OCI-LY3 (cell line): ENCODE results near the gene UBE2D3.

Source experiments
- H2AFZ ChIP-seq: fragments of 200-600, 300-600 bp; shearing (Covaris generic); 2 replicates; pipeline ENCODE4 v1.6.0; 2014; ENCODE audit warnings: antibody characterized with exemption, low read depth, low read length
- H3K27ac ChIP-seq: fragments of 200-600, 300-600 bp; sonication (generic); 2 replicates; pipeline ENCODE4 v1.5.1; 2014; ENCODE audit warnings: mild to moderate bottlenecking, low read length, moderate library complexity, mixed read lengths
- H3K27me3 ChIP-seq: fragments of 200-600, 300-600 bp; sonication (generic); 2 replicates; pipeline ENCODE4 v1.6.1; 2014; ENCODE audit warnings: low read depth, low read length, mixed read lengths
- H3K36me3 ChIP-seq: fragments of 200-600, 300-600 bp; sonication (generic); replicated peaks from 2 replicates; pipeline ENCODE3; 2014; ENCODE audit warnings: low read depth, low read length, mixed read lengths
- H3K4me1 ChIP-seq: fragments of 300-600, 200-600 bp; sonication (generic); 2 replicates; pipeline ENCODE4 v1.6.1; 2014; ENCODE audit warnings: low read length, mixed read lengths
- H3K4me2 ChIP-seq: fragments of 200-600, 300-600 bp; sonication (generic); 2 replicates; pipeline ENCODE4 v1.6.1; 2014; ENCODE audit warnings: low read length, mixed read lengths
- H3K4me3 ChIP-seq: fragments of 300-600, 200-600 bp; sonication (generic); 2 replicates; pipeline ENCODE4 v1.5.1; 2014; ENCODE audit warnings: antibody characterized with exemption, mild to moderate bottlenecking, low read length, moderate library complexity
- H3K79me2 ChIP-seq: fragments of 300-600, 200-600 bp; shearing (Covaris generic); 2 replicates; pipeline ENCODE4 v1.6.1; 2014; ENCODE audit warnings: mild to moderate bottlenecking, low read length, mixed read lengths
- H3K9ac ChIP-seq: fragments of 300-600, 200-600 bp; shearing (Covaris generic); 2 replicates; pipeline ENCODE4 v1.6.0; 2014; ENCODE audit warnings: mild to moderate bottlenecking, low read length, moderate library complexity
- H3K9me3 ChIP-seq: fragments of 200-600, 300-600 bp; shearing (Covaris generic); 2 replicates; pipeline ENCODE4 v1.6.1; 2014; ENCODE audit warnings: low read length, mixed read lengths; ENCODE audit not compliant: insufficient read depth
- H4K20me1 ChIP-seq: fragments of 200-600, 300-600 bp; sonication (generic); 2 replicates; pipeline ENCODE4 v1.6.1; 2016; ENCODE audit warnings: low read length, mixed read lengths; ENCODE audit not compliant: insufficient read depth
- EZH2phosphoT487 ChIP-seq: fragments of 200-600 bp; shearing (Covaris generic); IDR thresholded peaks from 2 replicates; pipeline ENCODE4 v1.6.1; 2018; ENCODE audit warnings: antibody characterized with exemption, mixed run types, low read depth
- TF ChIP-seq, protein P1 (sequence below): fragments of 200-600, 300-600 bp; sonication (generic); IDR thresholded peaks from 2 replicates; pipeline ENCODE4 v1.5.1; 2014; ENCODE audit warnings: antibody characterized with exemption, low read length, low read depth

The UBE2D3 gene

DNA sequence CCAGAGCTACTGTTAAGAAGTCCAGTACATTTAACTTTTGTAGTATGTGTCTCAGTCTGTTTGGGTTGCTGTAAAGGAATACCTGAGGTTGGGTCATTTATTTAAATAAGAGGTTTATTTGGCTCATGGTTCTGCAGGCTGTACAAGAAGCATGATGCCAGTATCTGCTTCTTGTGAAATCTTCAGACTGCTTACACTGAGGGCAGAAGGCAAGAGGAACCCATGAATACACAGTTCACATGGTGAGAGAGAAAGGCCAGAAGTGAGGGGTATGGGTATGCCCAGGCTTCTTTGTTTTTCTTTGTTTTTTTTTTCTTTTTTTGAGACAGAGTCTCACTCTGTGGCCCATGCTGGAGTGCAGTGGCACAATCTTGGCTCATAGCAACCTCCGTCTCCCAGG, 35.4 kb upstream of the UBE2D3 start:
- peaks cover 56% of the 10 kb centered on the region for H3K36me3 ChIP-seq
- H3K4me3 ChIP-seq: no peak overlapping the region
- no peak overlapping the region for H3K4me2 ChIP-seq
- H2AFZ ChIP-seq: no peak overlapping the region
- peaks cover 45% of the 10 kb centered on the region for H3K79me2 ChIP-seq
- no peak overlapping the region for H3K9ac ChIP-seq
- H4K20me1 ChIP-seq: no peaks in the 10 kb centered on the region
- peaks cover 16% of the 10 kb centered on the region for H3K4me1 ChIP-seq
- H3K27ac ChIP-seq: no peak overlapping the region
- H3K9me3 ChIP-seq: peaks cover 16% of the 10 kb centered on the region; the same call in 1 of the 2 replicates
- no peak for TF ChIP-seq EZH2phosphoT487
- TF ChIP-seq, protein P1, sequence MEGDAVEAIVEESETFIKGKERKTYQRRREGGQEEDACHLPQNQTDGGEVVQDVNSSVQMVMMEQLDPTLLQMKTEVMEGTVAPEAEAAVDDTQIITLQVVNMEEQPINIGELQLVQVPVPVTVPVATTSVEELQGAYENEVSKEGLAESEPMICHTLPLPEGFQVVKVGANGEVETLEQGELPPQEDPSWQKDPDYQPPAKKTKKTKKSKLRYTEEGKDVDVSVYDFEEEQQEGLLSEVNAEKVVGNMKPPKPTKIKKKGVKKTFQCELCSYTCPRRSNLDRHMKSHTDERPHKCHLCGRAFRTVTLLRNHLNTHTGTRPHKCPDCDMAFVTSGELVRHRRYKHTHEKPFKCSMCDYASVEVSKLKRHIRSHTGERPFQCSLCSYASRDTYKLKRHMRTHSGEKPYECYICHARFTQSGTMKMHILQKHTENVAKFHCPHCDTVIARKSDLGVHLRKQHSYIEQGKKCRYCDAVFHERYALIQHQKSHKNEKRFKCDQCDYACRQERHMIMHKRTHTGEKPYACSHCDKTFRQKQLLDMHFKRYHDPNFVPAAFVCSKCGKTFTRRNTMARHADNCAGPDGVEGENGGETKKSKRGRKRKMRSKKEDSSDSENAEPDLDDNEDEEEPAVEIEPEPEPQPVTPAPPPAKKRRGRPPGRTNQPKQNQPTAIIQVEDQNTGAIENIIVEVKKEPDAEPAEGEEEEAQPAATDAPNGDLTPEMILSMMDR: no peak
- H3K27me3 ChIP-seq: no peaks in the 10 kb centered on the region

DNA sequence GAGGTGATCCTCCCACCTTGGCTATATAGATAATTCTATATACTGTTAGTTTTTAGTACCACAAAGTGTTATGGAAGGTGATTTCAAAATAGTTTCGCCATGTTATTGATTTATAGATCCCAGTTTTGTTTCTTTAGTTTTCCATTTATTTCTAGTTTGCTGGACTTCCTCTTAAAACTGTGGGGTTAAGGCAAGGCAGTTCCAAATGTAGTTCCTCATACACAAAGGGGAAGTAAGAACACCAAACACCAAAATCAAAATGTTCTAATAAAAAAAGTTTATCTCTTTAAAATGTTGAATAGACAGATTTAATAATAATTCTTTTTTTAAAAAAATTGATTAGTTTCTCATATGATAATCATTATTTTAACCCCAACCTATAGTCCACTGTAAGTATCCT, 34.7 kb upstream of the UBE2D3 start:
- Histone ChIP-seq H3K36me3 (peaks cover 56% of the 10 kb centered on the region), H3K4me2 (no peak overlapping the region), H4K20me1 (no peaks in the 10 kb centered on the region), H3K4me1 (peaks cover 8% of the 10 kb centered on the region), H3K27ac (no peak overlapping the region), H3K9me3 (peaks cover 16% of the 10 kb centered on the region; the same call in 1 of the 2 replicates), H3K9ac (no peak overlapping the region), H3K27me3 (no peaks in the 10 kb centered on the region), H3K79me2 (peaks cover 37% of the 10 kb centered on the region), H3K4me3 (no peak overlapping the region), H2AFZ (no peak overlapping the region)
- TF ChIP-seq, protein P1: no peak
- no peak for TF ChIP-seq EZH2phosphoT487

DNA sequence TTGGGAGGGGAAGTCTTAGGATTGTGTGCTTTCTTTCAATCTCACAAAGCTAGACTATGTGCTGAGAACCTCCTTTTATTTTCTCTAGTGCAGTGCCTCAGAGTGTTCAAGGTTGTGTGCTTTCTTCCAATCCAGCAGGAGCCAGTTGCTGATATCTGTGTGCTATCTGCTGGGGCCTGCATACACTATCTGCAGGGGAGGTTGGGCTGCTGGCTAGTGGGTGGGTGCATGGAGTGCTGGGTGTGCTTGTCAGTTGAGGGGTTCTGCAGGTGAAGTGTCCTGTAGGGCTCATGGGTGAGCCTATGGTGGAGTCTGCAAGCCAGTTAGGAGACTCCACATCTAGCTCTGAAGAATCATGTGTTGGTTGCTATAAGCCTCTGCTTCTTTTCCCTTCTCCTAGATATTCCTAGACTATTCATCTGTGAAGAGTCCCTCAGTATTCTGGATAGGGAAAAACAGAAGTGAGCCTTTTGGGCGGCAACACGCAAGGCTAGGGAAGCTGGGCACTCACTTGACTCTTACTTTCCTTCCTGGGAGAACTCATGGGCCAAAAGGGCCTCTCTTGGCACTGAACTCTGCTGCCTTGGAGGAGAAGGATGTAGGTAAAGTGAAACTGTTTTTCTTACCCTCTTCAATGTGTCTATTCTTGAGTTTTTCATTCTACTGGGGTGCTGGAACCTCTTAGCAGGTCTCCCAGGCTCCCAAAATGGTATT, 33.4 kb upstream of the UBE2D3 start:
- peaks cover 16% of the 10 kb centered on the region; the same call in 1 of the 2 replicates for H3K9me3 ChIP-seq
- peaks cover 5% of the 10 kb centered on the region; the same call in 1 of the 2 replicates for H3K4me1 ChIP-seq
- H3K79me2 ChIP-seq: peaks cover 25% of the 10 kb centered on the region

DNA sequence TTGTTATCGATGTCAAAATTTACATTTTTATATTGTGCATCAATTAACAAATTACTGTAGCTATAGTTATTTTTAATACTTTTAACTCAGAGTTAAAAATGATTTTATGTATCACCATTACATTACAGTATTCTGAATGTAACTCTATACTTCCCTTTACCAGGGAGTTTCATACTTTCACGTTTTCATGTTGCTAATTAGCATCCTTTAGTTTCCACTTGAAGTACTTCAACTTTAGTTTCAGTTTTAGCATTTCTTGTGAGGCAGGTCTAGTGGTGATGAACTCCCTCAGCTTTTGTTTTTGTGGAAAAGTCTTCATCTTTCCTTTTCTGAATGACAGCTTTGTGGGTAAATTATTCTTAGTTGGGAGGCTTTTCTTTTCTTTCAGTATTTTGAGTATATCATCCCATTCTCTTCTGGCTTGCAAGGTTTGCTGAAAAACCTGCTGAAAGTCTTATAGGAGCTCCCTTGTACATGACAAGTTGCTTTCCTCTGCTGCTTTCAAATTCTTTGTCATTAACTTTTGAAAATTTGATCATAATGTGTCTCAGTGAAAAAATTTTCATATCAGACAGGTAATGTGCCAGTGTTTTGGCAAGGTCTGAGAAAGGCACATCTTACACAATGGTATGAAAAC, 31.6 kb upstream of the UBE2D3 start:
- no peak overlapping the region for H3K9ac ChIP-seq
- no peak overlapping the region for H3K27ac ChIP-seq
- TF ChIP-seq, protein P1: no peak
- TF ChIP-seq EZH2phosphoT487: no peak
- peaks cover 38% of the 10 kb centered on the region for H3K36me3 ChIP-seq
- H3K9me3 ChIP-seq: peaks cover 16% of the 10 kb centered on the region; the same call in 1 of the 2 replicates
- H3K27me3 ChIP-seq: no peaks in the 10 kb centered on the region
- peaks cover 5% of the 10 kb centered on the region; the same call in 1 of the 2 replicates for H3K4me1 ChIP-seq
- no peak overlapping the region for H3K4me3 ChIP-seq
- no peak overlapping the region for H3K4me2 ChIP-seq
- H4K20me1 ChIP-seq: no peaks in the 10 kb centered on the region
- H2AFZ ChIP-seq: no peak overlapping the region
- H3K79me2 ChIP-seq: peaks cover 8% of the 10 kb centered on the region

More for the DNA sequence above, 33.4 kb upstream of the UBE2D3 start:
- no peak overlapping the region for H2AFZ ChIP-seq
- TF ChIP-seq, protein P1: no peak
- TF ChIP-seq EZH2phosphoT487: no peak
- no peak overlapping the region for H3K27ac ChIP-seq
- no peak overlapping the region for H3K4me3 ChIP-seq
- H3K27me3 ChIP-seq: no peaks in the 10 kb centered on the region
- H4K20me1 ChIP-seq: no peaks in the 10 kb centered on the region
- no peak overlapping the region for H3K9ac ChIP-seq
- H3K4me2 ChIP-seq: no peak overlapping the region
- peaks cover 49% of the 10 kb centered on the region for H3K36me3 ChIP-seq
